ENCODE results near the gene ISX. TPM values are rescaled to one million over a fixed set of nuclear protein-coding genes. Genes with fewer than 3 reads are reported as not detected.

The ISX gene
- total RNA-seq, 1 donor from 2014 or later = not detected

- no peaks in the 10 kb centered on the region for H3K9me3 ChIP-seq (replicated peaks)
- H3K27ac ChIP-seq (replicated peaks) = no peak overlapping the region
- intact Hi-C loops (cut with micrococcal nuclease) = no loop called here
- no peak for TF ChIP-seq CTCF (IDR thresholded peaks at IDR 0.05; ENCODE audit: borderline replicate concordance)
- H3K36me3 ChIP-seq = no peaks in the 10 kb centered on the region
- peaks cover 35% of the 10 kb centered on the region for H3K27me3 ChIP-seq (ENCODE audit: low read depth)
- no peak overlapping the region for H3K4me3 ChIP-seq
- DNase-seq = no peak
- H3K4me1 ChIP-seq = no peaks in the 10 kb centered on the region
Measured at GRCh38 chr22:35119494-35119893, 53.5 kb downstream of the ISX start.

GRCh38 chr22:35124691-35125219 lies 58.8 kb downstream of the ISX start:
- H3K36me3 ChIP-seq = no peaks in the 10 kb centered on the region
- H3K27ac ChIP-seq (replicated peaks) = no peak overlapping the region
- intact Hi-C loops (cut with micrococcal nuclease) = no loop called here
- no peak overlapping the region for H3K4me3 ChIP-seq
- no peaks in the 10 kb centered on the region for H3K4me1 ChIP-seq
- H3K27me3 ChIP-seq (ENCODE audit: low read depth) = peaks cover 43% of the 10 kb centered on the region
- DNase-seq = no peak
- no peaks in the 10 kb centered on the region for H3K9me3 ChIP-seq (replicated peaks)
- TF ChIP-seq CTCF (IDR thresholded peaks at IDR 0.05; ENCODE audit: borderline replicate concordance) = no peak

GRCh38 chr22:35126993-35127392 lies 61.0 kb downstream of the ISX start:
- intact Hi-C loops (cut with micrococcal nuclease) = no loop called here
- DNase-seq = no peak
- H3K4me1 ChIP-seq = no peaks in the 10 kb centered on the region
- peaks cover 65% of the 10 kb centered on the region for H3K27me3 ChIP-seq (ENCODE audit: low read depth)
- no peaks in the 10 kb centered on the region for H3K36me3 ChIP-seq
- TF ChIP-seq CTCF (IDR thresholded peaks at IDR 0.05; ENCODE audit: borderline replicate concordance) = no peak
- no peaks in the 10 kb centered on the region for H3K9me3 ChIP-seq (replicated peaks)
- H3K4me3 ChIP-seq = no peak overlapping the region
- H3K27ac ChIP-seq (replicated peaks) = no peak overlapping the region

- intact Hi-C loops (cut with micrococcal nuclease) = no loop called here
- no peaks in the 10 kb centered on the region for H3K4me1 ChIP-seq
- H3K9me3 ChIP-seq (replicated peaks) = no peaks in the 10 kb centered on the region
- H3K4me3 ChIP-seq = no peak overlapping the region
- H3K27ac ChIP-seq (replicated peaks) = no peak overlapping the region
- H3K36me3 ChIP-seq = no peaks in the 10 kb centered on the region
- peaks cover 82% of the 10 kb centered on the region for H3K27me3 ChIP-seq (ENCODE audit: low read depth)
- no peak for TF ChIP-seq CTCF (IDR thresholded peaks at IDR 0.05; ENCODE audit: borderline replicate concordance)
- DNase-seq = no peak
Measured at GRCh38 chr22:35128637-35129036, 62.7 kb downstream of the ISX start.

- H3K36me3 ChIP-seq = no peaks in the 10 kb centered on the region
- H3K9me3 ChIP-seq (replicated peaks) = no peaks in the 10 kb centered on the region
- H3K4me1 ChIP-seq = peaks cover 9% of the 10 kb centered on the region
- TF ChIP-seq CTCF (IDR thresholded peaks at IDR 0.05; ENCODE audit: borderline replicate concordance) = no peak
- no peak overlapping the region for H3K27ac ChIP-seq (replicated peaks)
- H3K4me3 ChIP-seq = no peak overlapping the region
- intact Hi-C loops (cut with micrococcal nuclease) = no loop called here
- H3K27me3 ChIP-seq (ENCODE audit: low read depth) = peaks cover 95% of the 10 kb centered on the region
- DNase-seq = no peak
Measured at GRCh38 chr22:35131525-35132000, 65.6 kb downstream of the ISX start.
